Measurements from ENCODE around the gene MARVELD1.
"Not testable (repeated sequence)": the region's sequence is repeated elsewhere in the genome, so short reads cannot be mapped to it uniquely, and the experiment has no call there.

The MARVELD1 gene

DNA sequence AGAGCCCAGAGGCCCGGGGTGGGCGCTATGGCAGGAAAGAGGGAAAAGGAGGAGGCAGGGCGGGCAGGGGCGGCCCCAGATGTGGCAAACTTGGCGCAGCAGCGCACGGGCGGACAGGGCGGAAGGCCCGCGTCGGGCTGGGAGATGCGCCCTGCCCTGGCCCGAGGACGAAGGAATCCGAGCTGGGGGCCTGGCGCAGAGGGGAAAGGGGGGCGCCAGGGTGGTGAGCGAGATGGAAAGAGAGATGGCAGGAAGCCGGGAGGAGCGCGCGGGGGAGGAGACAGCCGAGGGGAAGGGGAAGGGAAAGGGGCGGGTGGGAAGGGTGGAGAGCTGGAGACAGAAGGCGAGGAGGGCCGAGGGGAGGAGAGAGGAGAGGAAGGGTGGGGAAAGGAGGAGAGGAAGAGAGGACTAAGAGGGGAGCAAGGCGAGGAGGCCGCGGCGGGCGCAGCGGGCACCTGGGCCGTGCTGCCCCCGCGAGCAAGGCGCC, at the start of gene MARVELD1:
Gene MARVELD1, plus strand, starts transcription at position 392 of the 487 bp plus-strand sequence. CDS start 147 bp downstream, outside the sequence.
- DNase-seq = peak in 29 of 51 donors; percentile 9 to 57 (median 34)

DNA sequence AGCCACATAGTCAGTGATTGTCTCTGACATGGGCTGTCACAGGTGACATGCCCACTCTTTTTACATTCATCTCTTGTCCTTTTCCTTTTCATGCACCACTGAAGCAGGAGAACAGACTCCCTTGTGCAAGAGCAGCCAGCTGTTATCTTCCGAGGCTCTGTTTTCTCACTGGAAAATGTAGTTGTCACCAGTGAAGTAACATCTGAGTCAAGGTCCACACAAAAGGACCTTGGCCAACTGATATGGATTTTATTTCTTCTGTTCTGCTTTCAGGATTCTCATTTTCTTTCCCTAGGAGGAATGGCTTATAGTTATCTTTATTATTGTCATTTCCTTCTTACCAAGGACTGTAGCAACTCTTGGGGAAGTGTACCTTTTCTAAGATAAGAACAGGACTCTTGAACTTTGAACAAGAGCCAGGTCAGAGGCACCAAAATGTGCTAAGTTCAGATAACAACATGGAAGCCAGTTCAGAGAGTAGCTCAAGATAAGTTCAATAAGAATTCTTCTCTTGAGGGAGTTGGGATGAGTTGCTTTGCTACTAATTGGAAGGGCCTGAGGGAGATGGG, 49.2 kb upstream of the MARVELD1 start:
- DNase-seq = no peak

DNA sequence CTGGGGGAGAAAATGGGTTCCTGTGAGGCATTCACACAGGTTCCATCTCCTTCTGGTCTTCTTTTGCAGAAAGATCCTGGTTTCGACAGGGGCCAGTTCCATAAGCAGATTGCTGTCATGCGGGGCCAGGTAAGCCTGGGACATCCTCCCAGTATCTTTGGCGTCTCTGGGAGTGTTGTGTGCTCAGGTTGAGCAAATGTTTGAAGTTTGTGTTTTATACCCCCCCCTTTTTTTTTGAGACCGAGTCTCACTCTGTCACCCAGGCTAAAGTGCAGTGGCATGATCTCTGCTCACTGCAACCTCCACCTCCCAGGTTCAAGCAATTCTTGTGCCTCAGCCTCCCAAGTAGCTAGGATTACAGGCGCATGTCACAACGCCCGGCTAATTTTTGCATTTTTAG, 46.5 kb upstream of the MARVELD1 start:
- DNase-seq = no peak

DNA sequence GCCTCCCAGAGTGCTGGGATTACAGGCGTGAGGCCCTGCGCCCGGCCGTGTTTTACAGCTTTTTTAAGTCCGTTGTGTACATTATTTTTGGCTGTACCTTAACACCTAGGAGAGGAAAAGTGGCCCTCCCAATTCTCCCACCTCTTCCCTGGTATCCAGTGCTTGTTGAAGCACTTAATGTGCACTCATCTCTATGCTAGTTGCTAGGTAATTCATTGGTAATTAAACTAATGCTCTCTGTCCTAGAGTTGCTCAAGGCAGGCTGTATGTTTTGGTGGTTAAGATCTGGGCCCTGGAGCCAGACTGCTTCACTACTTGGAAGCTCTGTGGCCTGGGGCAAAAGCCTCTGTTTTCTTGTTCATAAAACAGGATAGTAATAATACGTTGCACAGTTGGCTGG, 46.1 kb upstream of the MARVELD1 start:
- no peak for DNase-seq

DNA sequence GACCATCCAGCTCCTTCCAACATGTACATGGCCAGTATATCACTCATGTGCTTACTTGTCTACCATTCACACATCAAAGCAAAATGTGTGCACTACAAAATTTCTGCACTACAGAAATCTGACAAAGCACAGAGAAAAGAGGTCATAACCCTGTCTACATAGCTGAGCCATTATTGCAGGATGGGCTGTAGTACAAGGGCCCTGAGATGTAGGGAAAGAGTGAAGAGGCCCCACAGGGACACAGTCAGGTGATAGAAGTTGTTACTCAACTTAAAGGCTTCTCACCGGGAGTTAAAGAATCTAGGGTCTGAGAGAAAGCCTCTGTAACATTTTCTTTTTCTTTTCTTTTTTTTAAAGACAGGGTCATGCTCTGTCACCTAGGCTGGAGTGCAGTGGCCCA, 44.0 kb upstream of the MARVELD1 start:
- no peak for DNase-seq

DNA sequence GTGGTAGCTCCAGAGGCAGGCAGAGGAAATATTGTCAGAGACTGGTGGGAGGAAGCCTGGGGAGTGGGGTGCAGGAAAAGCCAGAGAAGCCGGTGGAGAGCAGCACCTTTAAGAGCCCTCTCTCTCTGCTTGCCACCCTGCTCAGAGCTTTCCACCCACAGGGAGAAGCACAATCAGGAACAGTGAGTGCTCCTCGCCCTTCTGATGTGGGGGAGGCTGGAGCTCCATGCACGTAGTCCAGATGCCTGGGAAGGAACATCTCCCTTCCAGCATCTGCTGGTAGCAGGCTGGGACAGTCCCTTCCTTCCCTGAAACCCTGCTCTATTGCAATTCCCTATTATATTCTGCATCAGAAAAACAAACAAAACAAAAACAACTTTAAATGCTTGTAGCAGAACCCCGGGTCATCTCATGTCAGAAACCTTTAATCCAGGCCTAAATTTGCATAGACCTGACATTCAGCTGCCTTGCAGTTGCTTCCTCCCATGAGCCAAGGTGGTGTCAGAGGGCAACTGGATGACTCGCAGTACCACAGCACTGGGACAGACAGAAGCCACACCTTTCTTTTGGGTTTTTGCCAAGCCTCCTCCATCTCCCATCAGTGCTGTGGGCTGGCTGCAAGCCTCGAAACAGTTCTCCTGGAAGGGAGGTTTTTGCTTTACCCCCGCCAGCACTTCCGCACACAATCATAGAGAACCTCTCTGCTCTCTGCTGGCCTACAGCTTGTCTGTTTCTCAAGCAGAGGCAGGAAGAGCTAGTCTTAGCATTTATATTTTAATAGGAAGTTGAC, 39.6 kb upstream of the MARVELD1 start:
- peak in 4 of 51 donors; percentile 13 to 76 (median 37) for DNase-seq

DNA sequence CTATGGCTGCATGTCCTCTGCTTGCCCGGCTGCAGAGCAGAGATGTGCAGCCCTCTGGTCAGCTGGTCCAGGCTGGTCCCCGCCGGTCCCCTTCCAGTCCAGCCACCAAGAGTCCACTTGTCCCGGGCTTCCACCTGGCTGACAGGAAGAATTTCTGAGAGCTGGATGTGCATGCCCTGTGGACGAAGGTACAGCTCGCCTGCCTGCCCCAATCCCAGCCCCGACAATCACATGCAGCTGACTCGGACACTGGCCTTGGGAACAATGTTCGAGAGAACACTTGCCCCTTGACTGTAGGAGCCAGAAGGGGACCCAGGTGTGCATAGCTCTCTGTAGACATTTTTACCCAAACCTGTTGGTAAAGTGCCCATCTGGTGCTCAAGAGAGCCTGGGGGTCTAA, 38.3 kb upstream of the MARVELD1 start:
- no peak for DNase-seq

DNA sequence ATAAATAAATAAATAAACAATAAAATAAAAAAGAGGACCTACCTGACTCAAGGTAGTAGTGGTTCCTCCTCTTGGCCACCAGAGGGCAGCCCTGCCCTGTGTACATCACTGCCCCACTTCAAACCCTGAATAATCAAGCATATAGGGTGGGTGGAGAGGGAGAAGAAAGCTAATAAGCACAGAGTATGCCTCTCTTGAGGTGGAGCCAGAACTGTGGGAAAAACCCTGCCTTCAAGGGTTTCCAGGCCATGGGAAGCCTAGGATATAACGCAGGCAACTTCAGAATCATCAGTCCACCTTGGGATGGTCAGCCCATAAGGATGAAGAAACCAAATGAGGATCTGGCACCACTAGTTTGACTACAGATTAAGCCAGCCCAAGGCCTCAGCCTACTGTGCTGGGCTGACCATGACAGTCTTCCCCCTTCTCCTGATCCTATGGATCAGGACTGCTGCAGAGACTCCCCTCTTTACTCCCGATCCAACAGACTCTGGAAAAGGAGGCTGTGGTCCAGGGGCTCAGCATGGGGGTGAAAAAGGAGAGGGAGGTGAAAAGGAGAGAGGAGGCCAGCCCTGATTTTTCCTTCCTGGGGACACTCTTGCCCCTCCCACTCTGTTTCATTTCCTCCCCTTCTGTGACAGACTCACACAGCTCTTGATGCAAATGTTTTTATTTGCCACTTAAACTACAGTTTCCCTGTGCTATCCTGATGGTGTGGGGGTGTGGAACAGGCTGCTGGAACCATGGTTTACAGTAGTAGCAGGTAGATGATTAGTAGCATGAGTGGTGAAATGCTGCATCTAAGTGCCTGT, 36.6 kb upstream of the MARVELD1 start:
- DNase-seq = peak in 7 of 51 donors; percentile 8 to 41 (median 23)

DNA sequence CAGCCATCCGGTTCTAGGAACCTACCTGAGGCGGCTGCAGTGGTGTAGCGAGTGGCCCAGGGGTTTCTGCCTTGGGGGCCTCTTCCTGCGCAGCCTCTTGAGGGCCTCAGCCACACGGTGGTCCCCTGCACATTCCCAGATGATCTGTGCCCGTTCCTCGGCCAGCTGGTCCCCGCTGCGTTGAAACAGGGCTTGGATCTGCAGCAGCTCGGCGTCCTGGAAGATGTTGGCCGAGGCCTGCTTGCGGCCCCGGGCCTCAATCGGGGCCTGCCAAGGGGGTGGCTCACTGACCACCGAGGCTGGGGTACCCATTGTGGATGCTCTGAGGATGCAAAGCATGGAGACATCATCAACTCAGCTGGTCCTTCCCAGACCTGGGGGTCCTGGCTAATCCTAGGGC, 33.9 kb upstream of the MARVELD1 start:
- DNase-seq = no peak

DNA sequence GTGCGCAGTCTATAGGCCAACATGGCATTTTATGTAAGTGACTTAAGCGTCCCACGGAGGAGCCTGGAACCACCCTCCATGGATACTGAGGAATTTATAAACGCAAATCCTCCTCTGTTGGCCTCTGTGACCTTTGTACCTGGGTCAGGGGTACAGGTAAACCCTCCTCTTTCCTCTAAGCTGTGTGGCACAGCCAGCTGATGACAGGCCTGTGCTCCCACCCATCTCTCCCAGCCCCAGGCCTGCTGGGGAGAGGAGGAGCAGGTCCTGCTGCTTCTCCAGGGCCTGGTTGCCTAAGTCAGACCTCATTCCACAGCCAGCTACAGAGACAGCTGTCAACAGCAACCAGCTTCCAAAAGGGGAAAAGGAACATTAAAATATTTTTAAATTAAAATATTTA, 31.5 kb upstream of the MARVELD1 start:
- no peak for DNase-seq

DNA sequence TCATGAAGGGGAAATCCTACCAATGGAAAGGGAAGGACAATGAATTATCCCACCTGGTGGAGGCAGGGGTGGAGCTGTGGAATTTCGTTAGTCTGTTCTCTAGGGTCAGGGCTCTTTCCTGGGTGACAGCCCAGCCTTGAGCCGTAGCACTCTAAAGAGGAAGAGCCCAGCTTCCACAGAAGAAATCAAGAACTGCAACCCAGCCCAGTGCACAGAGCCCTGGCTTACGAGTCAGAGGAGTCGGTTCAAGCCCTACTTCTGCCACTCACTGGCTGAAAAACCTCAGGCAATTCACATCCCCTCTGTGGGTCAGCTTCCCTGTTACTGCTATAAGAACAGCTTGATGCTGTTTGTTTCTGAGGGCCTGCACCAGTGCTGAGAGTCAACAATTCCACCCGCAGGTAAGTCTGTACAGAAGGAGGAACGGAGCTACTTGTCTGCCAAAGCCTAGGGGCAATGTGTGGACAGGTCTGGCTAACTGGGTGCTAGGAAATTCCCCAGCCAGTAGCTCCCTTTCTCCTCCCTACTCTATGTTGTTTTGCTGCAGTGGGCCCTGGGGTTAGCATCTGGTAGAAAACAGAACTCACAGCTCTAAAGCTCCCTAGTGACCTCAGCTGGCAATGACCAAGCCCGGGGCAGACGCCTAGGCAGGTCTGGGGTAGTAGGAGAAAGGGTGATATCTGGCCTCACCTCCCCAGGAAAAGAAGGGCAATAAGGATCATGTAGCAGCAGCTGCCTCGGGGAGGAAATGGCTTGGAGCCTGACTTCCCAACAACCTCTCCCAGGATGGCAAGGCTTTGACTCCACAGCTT, 29.8 kb upstream of the MARVELD1 start:
- peak in 2 of 51 donors; percentile 9 to 21 for DNase-seq

DNA sequence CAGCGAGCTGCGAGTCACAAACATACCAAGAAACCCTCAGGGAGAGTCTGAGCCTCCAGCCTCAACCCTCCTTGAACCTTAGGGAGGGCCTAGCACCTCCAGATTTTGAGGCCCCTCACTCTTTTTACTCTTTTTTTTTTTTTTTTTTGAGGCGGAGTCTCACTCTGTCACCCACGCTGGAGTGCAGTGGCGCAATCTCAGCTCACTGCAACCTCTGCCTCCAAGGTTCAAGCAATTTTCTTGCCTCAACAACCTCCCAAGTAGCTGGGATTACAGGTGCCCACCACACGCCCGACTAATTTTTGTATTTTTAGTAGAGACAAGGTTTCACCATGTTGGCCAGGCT, 29.2 kb upstream of the MARVELD1 start:
- DNase-seq = not testable (repeated sequence)

DNA sequence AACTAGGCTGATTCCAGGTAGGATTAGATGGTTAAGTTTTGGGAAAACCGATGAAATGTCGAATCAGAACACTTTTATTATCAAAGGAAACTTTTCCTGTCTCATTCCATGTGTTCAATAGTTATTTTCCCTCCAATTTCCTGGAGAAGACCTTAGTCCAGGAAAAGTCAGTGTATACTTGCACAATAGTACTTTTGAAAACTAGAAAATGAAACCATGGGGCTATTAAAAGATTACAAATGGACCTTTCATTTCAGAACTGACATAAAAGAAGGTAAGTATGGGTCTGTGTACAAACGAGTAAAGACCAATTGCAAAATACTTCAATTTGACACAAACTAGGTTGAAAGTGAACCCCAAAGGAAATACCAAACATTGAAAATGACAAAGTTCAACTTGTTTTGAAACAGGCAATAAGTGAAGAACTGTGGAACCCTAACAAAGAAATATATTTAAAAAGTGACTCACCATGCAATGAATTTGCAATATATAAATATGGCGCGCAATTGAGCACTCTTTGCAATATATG, 28.6 kb upstream of the MARVELD1 start:
- no peak for DNase-seq

DNA sequence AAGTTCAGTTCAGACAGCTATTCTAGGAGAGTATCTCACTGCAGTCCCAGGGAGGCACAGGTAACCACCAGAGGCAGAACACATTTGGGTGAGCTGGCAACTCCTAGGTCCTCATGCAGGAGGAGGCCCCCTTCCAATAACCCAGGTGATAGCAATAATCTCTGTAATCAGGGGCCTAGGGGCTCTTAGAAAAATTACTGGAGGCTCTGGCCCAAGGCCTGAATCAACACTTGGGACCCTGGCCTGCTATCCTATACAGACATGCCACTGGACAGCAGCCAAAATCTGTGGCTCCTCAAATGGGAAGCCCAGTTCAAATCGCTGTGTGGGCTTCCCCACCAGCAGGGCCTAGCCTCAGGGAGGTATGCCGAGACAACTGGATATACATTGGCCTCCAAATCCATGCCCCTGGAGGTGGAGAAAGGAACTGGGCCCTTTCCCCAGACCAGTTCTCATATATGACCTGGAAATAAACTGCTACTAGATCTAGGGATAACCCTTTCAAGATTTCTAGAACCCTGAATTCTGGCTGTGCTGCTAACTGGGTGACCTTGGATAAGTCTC, 28.1 kb upstream of the MARVELD1 start:
- peak in 1 of 51 donors; percentile 28 for DNase-seq

DNA sequence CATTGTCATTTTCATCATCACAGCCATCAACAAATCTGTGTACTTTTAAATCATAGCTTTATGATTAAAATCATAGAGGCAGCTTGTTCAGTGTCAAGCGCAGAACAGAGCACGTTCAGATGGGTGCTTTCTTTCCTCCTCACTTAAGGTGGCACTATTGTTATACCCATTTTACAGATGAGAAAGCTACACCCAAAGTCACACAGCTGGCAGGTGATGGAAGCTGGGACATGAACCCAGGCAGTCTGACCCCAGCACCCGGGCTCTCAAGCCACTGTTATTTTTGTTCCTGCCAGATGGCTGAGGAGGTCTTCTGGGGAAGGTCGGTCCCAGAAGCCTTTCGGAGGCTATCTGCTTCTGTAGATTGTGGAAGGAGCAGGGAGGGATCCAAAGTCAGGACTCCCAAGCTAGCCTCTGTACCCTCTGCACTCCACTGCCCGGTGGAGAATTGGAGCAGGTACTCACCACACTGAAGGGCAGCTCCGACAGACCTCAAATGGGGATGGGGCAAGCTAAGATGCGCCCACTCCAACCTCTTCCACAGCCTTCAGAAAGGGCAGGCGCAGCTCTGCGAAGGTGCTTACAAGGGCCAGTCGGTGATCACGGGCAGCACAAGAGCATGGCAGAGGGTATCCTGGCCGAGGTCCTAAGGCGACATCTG, 27.1 kb upstream of the MARVELD1 start:
- DNase-seq = peak in 2 of 51 donors; percentile 33 to 44

DNA sequence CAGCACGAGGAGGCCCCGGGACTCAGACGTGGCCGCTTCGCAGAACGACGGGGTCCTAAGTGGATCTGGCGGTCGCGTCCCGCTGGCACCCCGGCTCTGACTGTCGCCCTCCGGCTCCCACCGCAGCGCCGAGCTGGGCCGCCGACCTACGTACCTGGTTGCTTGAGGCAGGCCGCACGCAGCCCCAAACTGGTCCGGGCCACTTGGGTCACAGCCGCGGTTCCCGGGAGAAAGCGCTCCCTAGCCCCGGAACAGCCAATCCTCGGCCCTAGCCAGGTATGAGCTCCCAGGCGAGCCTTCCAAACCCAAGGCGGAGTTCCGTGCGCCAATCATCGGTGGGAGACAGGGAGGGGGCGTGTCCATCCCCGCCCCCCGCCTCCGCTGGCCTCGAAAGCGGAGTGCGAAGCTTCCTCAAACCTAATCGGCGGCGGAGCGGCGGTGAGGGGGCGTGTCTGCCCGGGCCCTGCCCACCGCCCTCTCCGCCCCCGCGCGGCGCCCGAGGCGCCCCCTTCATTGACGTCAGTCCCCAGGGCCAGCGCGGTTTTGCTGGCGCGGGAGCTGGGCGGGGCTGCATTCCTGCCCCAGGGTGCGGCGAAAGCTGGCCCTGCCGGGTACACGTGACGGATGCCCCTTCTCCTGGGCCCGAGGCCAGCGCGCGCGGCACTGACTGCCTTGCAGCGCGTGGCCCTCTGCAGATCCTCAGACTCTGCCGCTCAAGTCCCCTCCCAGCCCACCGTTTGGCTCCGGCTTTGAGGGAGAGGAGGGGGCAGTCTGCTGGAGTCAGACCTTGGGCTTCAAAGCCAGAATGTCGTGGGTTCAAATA, 26.4 kb upstream of the MARVELD1 start, which contains the start of gene AVPI1:
Gene AVPI1, minus strand, starts transcription at position 280 of the 823 bp plus-strand sequence. CDS start 7,336 bp downstream, outside the sequence.
- peak; percentile 25 to 99 (median 92) for DNase-seq

DNA sequence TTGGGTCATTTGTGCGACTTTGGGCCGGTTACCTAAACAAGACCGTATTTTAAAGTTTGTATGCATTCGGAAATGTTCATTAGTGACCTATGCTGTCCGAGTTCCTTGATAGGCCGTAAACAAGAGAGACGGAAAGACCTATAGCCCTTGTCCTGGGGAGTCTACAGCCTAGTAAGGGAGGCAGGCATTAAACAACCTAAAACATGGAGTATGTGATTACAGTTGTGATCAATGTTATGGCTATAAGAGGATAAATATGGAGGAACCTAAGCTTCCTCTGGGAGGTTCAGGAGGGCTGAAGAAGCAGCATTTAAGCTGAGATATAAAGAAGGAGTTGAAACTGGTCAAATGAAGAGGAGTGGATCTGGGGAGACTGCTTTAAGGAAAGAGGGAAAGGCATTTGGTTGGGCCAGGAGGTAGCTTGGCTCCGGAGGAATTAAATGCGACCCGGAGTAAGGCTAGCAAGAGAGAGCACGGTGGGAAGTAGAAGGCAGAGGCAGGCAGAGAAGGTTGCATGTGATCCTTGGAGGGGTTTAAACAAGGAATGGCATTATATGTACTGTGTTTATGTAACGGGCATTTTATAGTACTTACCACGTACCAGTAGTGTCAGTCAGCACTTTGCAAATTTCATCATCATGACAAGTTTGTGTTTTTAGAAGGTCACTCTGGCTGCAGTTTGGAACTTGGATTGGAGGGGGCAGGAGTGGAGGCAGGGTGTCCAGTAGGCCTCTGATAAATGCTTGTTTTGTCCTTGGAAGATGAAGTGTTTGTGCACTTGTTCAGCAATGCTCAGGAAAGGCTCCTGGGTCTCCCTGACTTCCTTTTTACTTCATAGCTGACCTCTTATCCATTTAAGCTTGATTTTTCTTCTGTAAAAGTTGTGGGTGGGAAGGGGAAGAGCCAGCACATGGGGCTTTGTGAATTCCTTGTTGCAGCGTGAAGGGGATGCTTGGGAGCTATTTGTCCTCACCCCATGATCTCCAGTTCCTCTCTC, 25.4 kb upstream of the MARVELD1 start:
- peak in 3 of 51 donors; percentile 4 to 29 (median 19) for DNase-seq

DNA sequence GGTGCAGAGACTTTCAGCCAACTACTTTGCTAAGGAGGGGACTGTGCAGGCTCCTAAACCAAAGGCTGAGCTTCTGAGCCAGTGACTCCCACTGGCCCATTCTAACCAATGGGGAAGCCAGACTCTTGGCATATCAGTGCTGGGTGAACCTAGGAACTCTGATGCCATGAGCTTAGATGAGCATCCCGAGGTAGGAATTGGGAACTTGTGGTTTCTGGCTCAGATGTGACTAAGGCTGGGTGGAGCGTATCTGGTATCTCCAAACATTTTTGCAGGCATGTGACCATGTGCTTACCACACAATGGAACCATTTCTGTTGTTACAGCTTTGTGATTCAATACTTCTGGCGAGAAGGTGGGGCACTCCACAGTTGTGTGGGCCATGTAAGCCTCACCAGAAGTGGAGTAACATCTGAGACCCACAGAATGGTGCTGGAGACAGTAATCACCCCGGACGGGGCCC, 23.9 kb upstream of the MARVELD1 start:
- no peak for DNase-seq

Data from hypothalamus (tissue), 51 donors.